Ovary (tissue), 9 donors: ENCODE data around the gene EFTUD2. TPM values are rescaled to one million over a fixed set of nuclear protein-coding genes. Genes with fewer than 3 reads are reported as not detected.

Source experiments
- DNase-seq, 5 donors: peaks; one replicate each; pipeline ENCODE4 v3.0.0-alpha.2; 2019 to 2020
- H3K27ac ChIP-seq, 2 donors: fragments of 200-600 bp; one replicate each; pipeline versions ENCODE4 v1.5.1 to v1.8.0; 2019 to 2022
- H3K27me3 ChIP-seq: fragments of 200-600 bp; one replicate; pipeline ENCODE4 v1.8.0; 2022
- H3K36me3 ChIP-seq: fragments of 200-600 bp; sonication (generic); one replicate; pipeline ENCODE4 v1.5.1; 2019
- H3K4me1 ChIP-seq: one replicate; pipeline ENCODE4 v1.8.1; 2013; ENCODE audit warnings: mild to moderate bottlenecking, moderate library complexity; ENCODE audit not compliant: insufficient read depth
- H3K4me3 ChIP-seq: fragments of 200-600 bp; sonication (generic); one replicate; pipeline ENCODE4 v1.5.1; 2017
- H3K9me3 ChIP-seq, 2 donors: fragments of 200-600 bp in 1 of 2; sonication (generic) in 1 of 2; one replicate each; pipeline versions ENCODE4 v1.5.1 to v1.8.1; 2013 to 2019; ENCODE audit warnings: mild to moderate bottlenecking in 1 of 2, moderate library complexity in 1 of 2
- CTCF ChIP-seq, 3 donors: fragments of 450-650 bp in 2 of 3; fragments of 200-600 bp in 1 of 3; IDR thresholded peaks; one replicate each; pipeline versions ENCODE4 v1.5.1 to v1.8.0; 2016 to 2022; ENCODE audit warnings: antibody characterized with exemption in 3 of 3, mild to moderate bottlenecking in 1 of 3
- EP300 ChIP-seq: sonication (generic); formaldehyde crosslinking; IDR thresholded peaks from one replicate; pipeline ENCODE4 v1.6.1; 2017; ENCODE audit warnings: antibody characterized with exemption
- POLR2A ChIP-seq: fragments of 450-650 bp; IDR thresholded peaks from one replicate; pipeline ENCODE4 v1.6.1; 2017; ENCODE audit warnings: antibody characterized with exemption, mild to moderate bottlenecking, moderate library complexity
- WGBS, 3 donors: extraction: QIAGEN DNeasy Blood & Tissue Kit in 1 of 3; methylation state at CpG; one replicate each; pipeline versions ENCODE4 v1.1.5 to v1.1.7; 2013 to 2017; 5-methylcytosine and 5-hydroxymethylcytosine counted together
- intact Hi-C, 4 donors: fragments of 100-400 bp; cut with DNase I; formaldehyde crosslinking; loops; one replicate each; pipeline versions ENCODE4 v1.11.0 to v1.15.1; 2022 to 2023
- polyA plus RNA-seq, 2 donors: library from polyadenylated mRNA; stranded (reverse); fragments of 200-250 nt in 1 of 2; fragments of 350-450 nt in 1 of 2; fragmentation: Illumina TruSeq in 1 of 2; extraction: RNeasy Lipid Tissue Mini Kit (QIAGEN cat#74804) in 1 of 2; gene quantifications; one replicate each; pipeline ENCODE4 v1.2.3, GENCODE V29; 2013 to 2014
- total RNA-seq, 7 donors: library from RNA; depleted of rRNA in 2 of 7; stranded (reverse); fragments of >200 nt in 2 of 7; fragmentation: NEBNext Ultra II Directional in 3 of 7; extraction: Animal tissue kit (Norgen Biotek cat#: 25700) in 3 of 7; gene quantifications; one replicate each; pipeline versions ENCODE4 v1.1.0 to v1.2.4, GENCODE V29; 2016 to 2023
- donor health status: DM: no; HTN: no; CAD: no; lungs with moderate emphysema.
- donor health status: DM: no; HTN: no; CAD: no.
- donor health status: Bipolar disorder and iron deficiency.
- donor health status: DM: yes; HTN: yes; CAD: no.
- donor health status: DM: no; HTN: no; CAD: no.
- donor health status: DM: yes; HTN: yes; CAD: no.

EFTUD2 gene
- total and polyA plus RNA-seq, 9 donors = 22.2 to 111 (median 62.5) TPM

DNA sequence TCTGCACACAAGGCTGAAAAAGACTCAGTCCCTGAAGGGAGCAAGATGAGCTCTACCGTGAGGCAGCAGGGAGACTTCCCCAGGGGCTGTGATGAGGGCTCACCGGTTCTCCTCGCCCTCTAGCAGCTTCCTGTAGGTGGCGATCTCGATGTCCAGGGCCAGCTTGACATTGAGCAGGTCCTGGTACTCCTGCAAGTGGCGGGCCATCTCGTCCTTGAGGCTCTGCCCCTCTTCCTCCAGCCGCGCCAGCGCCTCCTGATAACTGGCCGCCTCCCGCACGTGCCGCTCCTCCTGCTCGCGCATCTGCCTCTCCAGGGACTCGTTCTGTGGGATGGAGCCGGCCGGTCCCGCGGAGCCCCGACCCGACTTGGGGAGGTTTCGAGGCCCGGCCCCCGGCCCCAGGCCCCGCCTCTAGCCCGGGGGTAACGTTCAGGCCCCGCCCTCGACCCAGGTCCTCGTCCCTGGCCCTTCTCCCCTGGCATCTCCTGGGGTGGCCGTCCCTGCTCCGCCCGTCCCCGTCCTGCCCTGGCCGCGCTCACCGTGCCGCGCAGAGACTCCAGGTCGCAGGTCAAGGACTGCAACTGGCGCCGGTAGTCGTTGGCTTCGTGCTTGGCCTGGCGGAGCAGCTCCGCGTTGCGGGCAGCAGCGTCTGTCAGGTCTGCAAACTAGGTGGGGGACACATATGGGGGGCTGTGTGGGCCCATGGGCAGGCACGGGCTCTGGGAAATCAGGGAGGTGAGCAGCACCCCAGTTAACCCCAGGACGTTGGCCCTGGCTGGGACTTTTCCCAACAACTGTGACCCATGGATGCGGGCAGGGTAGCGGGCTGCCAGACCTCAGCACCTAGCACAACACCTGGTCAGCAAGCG, 12.1 kb upstream of the EFTUD2 start:
- peak; percentile 57 to 73 (median 62) for DNase-seq
- no peak overlapping the region for H3K4me3 ChIP-seq

GRCh38 chr17:44910231-44911106, 11.2 kb upstream of the EFTUD2 start:
- no peak for DNase-seq
- Histone ChIP-seq H3K36me3 (no peaks in the 10 kb centered on the region), H3K9me3 (no peaks in the 10 kb centered on the region), H3K27ac (no peak overlapping the region), H3K4me1 (peaks cover 5% of the 10 kb centered on the region), H3K4me3 (no peak overlapping the region), H3K27me3 (no peaks in the 10 kb centered on the region)
- intact Hi-C loops = loop anchor here in 2 of 4 donors (10.0 kb wide), 3 partner anchors 184 to 294 kb away; no protein-coding TSS in a partner anchor
- TF ChIP-seq CTCF (IDR thresholded peaks at IDR 0.05) = no peak
- TF ChIP-seq POLR2A = no peak
- no peak for TF ChIP-seq EP300
- WGBS, 3 donors = 84 to 89% (median 85%) methylated on average over 12 to 13 of the region's 13 CpGs

More for the DNA sequence above, 12.1 kb upstream of the EFTUD2 start:
- 6 to 10% (median 7%) methylated on average over 50 to 56 of the region's 56 CpGs for WGBS, 3 donors
- intact Hi-C loops = loop anchor here in 2 of 4 donors (10.0 kb wide), 3 partner anchors 183 to 293 kb away; no protein-coding TSS in a partner anchor
- Histone ChIP-seq H3K27me3 (no peaks in the 10 kb centered on the region), H3K36me3 (no peaks in the 10 kb centered on the region), H3K9me3 (no peaks in the 10 kb centered on the region), H3K27ac (no peak overlapping the region), H3K4me1 (peaks cover 5% of the 10 kb centered on the region)
- TF ChIP-seq POLR2A = no peak
- no peak for TF ChIP-seq EP300
- TF ChIP-seq CTCF (IDR thresholded peaks at IDR 0.05) = no peak

DNA sequence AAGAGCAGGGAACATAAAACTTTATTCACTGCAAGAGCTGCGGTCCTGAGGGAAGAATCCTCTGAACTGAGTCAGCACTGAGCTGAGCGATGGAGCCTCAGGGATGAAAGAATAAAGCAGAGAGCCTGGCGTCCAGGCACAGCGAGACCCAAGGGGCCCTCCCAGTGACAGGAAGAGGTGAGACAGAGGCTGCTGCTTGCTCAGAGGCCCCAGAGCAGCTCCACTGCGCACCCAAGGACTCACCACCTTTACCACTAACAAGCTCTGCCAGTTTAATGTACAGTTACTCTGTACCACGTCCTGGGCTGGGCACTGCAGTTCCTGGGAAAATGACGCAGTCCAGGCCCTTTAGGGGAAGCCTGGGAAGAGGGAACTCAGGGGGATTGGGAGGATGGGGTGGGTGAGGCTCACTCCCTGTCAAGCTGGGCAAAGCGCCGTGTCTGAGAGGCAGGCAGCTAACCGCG, 10.5 kb upstream of the EFTUD2 start:
- TF ChIP-seq CTCF (IDR thresholded peaks at IDR 0.05) (no peak), POLR2A (no peak), EP300 (no peak)
- Histone ChIP-seq H3K4me3 (no peak overlapping the region), H3K36me3 (no peaks in the 10 kb centered on the region), H3K27ac (no peak overlapping the region), H3K27me3 (no peaks in the 10 kb centered on the region), H3K4me1 (peaks cover 5% of the 10 kb centered on the region), H3K9me3 (no peaks in the 10 kb centered on the region)
- WGBS, 3 donors = 76 to 85% (median 77%) methylated on average over 11 of the region's 11 CpGs
- intact Hi-C loops = loop anchor here in 2 of 4 donors (10.0 kb wide), 3 partner anchors 185 to 295 kb away; no protein-coding TSS in a partner anchor
- DNase-seq = no peak

DNA sequence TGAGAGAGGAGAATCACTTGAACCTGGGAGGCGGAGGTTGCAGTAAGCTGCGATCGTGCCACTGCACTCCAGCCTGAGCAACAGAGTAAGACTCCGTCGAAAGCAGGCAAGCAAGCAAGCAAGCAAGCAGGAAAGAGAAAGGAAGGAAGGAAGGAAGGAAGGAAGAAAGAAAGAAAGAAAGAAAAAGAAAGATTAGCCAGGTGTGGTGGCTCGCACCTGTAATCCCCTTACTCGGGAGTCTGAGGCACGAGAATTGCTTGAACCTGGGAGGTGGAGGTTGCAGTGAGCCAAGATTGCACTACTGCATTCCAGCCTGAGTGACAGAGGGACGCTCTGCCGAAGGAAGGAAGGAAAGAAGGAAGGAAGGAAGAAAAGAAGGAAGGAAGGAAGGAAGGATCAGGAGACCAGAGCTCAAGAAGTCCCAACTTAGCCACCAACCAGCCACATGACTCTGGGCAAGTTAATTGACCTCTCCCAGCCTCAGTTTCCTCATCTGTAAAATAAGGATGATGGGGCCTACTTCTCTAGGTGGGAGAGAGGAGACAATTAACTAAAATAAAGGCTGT, 9.6 kb upstream of the EFTUD2 start:
- Histone ChIP-seq H3K27me3 (no peaks in the 10 kb centered on the region), H3K9me3 (no peaks in the 10 kb centered on the region), H3K36me3 (no peaks in the 10 kb centered on the region), H3K27ac (no peak overlapping the region), H3K4me1 (peaks cover 5% of the 10 kb centered on the region), H3K4me3 (no peak overlapping the region)
- 88 to 89% (median 88%) methylated on average over 10 of the region's 10 CpGs for WGBS, 3 donors
- TF ChIP-seq EP300 (no peak), CTCF (IDR thresholded peaks at IDR 0.05) (no peak)
- intact Hi-C loops = no loop called here
- DNase-seq = no peak
